ENCODE data around the gene FYB1.

The FYB1 gene

DNA sequence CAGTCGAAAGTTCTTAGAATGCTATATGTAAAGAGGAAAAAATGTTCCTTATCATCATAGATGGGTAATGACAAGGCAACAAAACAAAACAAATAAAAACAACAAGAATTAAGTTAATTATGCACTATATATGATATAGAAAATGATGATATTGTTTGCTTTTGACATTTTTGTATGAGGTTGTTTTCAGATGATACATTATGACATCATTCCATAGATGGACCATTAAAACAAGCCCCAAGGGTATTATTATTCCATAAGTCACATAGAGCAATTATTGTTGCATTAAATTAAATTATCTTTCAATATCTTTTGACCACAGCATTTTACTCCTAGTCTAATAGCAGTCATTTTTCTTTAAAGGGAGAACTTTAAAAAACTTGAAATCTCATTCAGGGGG is 88.6 kb downstream of the FYB1 start:
- H3K4me1 ChIP-seq (ENCODE audit: control insufficient read depth, insufficient read depth, low read length) = no peaks in the 10 kb centered on the region; the same call in 1 of the 2 replicates
- no peaks in the 10 kb centered on the region for H3K9me3 ChIP-seq (ENCODE audit: control insufficient read depth, insufficient read depth, low read depth, low read length)
- H3K4me3 ChIP-seq (ENCODE audit: low read depth, low read length) = no peak overlapping the region
- H3K9ac ChIP-seq (ENCODE audit: low read length) = no peak overlapping the region
- no peak overlapping the region for H3K27ac ChIP-seq (ENCODE audit: low read depth, low read length)
- H3K27me3 ChIP-seq (ENCODE audit: control insufficient read depth, insufficient read depth, low read length) = no peaks in the 10 kb centered on the region
- no peaks in the 10 kb centered on the region for H3K36me3 ChIP-seq (ENCODE audit: control insufficient read depth, insufficient read depth, low read length)

DNA sequence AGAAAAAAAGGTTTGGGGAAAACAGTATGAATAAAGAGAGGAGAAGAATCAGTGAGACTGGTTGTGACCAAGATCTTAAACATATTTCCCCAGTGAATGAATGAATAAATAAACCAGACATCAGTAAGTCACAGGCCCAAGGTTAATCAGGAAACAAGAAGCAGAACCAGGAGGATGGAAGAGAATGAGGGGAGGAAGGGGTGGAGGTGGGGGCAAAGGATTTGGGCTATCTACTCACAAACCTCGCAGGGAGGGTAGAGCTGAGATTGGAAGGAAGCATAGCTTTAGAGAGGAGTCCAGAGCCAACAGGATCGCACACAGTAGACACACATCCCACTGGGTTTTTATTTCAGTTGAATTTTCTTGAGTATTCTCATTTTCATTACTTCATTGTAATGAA is 97.4 kb downstream of the FYB1 start:
- Histone ChIP-seq H3K27ac (ENCODE audit: low read depth, low read length) (no peak overlapping the region), H3K4me1 (ENCODE audit: control insufficient read depth, insufficient read depth, low read length) (no peaks in the 10 kb centered on the region), H3K4me3 (ENCODE audit: low read depth, low read length) (no peak overlapping the region), H3K9me3 (ENCODE audit: control insufficient read depth, insufficient read depth, low read depth, low read length) (no peaks in the 10 kb centered on the region), H3K27me3 (ENCODE audit: control insufficient read depth, insufficient read depth, low read length) (no peaks in the 10 kb centered on the region), H3K36me3 (ENCODE audit: control insufficient read depth, insufficient read depth, low read length) (no peaks in the 10 kb centered on the region), H3K9ac (ENCODE audit: low read length) (no peak overlapping the region)

DNA sequence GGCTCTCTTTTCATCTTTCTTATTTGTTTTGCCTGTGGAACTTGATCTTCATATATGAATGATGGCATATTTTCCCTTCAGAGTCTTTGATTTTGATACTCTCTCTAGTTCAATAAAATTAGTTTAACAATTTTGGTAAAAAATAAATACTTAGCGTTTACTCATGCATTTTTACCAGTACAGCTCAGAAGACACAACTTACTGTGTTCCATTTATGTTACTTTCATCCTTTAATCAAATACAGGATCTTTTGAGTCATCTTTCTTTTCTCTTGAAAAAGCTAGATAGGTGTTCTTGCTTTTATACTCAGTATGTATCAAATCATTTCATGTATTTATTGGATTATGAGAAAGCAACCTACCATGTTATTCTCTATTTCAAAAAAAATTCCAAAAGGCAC is 98.0 kb downstream of the FYB1 start:
- no peaks in the 10 kb centered on the region for H3K9me3 ChIP-seq (ENCODE audit: control insufficient read depth, insufficient read depth, low read depth, low read length)
- no peak overlapping the region for H3K4me3 ChIP-seq (ENCODE audit: low read depth, low read length)
- H3K27ac ChIP-seq (ENCODE audit: low read depth, low read length) = no peak overlapping the region
- no peaks in the 10 kb centered on the region for H3K4me1 ChIP-seq (ENCODE audit: control insufficient read depth, insufficient read depth, low read length)
- no peak overlapping the region for H3K9ac ChIP-seq (ENCODE audit: low read length)
- H3K36me3 ChIP-seq (ENCODE audit: control insufficient read depth, insufficient read depth, low read length) = no peaks in the 10 kb centered on the region
- H3K27me3 ChIP-seq (ENCODE audit: control insufficient read depth, insufficient read depth, low read length) = no peaks in the 10 kb centered on the region

DNA sequence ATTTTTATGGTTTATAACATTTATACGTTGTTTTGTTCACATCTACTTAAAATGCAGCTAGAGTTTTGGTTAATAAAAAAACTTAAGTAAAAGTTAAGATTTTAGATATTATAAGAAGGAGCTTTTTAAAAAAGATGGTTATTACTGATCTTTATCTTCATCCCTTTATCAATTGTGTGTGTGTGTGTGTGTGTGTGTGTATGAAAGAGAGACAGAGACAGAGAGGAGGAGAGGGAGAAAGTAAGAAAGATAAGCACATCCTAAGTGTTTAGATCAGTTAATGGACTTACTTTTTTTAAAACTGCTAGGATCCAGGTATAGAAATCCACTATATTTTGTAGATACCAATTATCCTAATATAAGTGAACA is 99.3 kb downstream of the FYB1 start:
- H3K27me3 ChIP-seq (ENCODE audit: control insufficient read depth, insufficient read depth, low read length) = no peaks in the 10 kb centered on the region
- H3K4me1 ChIP-seq (ENCODE audit: control insufficient read depth, insufficient read depth, low read length) = no peaks in the 10 kb centered on the region
- H3K9ac ChIP-seq (ENCODE audit: low read length) = no peak overlapping the region
- no peaks in the 10 kb centered on the region for H3K9me3 ChIP-seq (ENCODE audit: control insufficient read depth, insufficient read depth, low read depth, low read length)
- no peak overlapping the region for H3K27ac ChIP-seq (ENCODE audit: low read depth, low read length)
- no peak overlapping the region for H3K4me3 ChIP-seq (ENCODE audit: low read depth, low read length)
- H3K36me3 ChIP-seq (ENCODE audit: control insufficient read depth, insufficient read depth, low read length) = no peaks in the 10 kb centered on the region

DNA sequence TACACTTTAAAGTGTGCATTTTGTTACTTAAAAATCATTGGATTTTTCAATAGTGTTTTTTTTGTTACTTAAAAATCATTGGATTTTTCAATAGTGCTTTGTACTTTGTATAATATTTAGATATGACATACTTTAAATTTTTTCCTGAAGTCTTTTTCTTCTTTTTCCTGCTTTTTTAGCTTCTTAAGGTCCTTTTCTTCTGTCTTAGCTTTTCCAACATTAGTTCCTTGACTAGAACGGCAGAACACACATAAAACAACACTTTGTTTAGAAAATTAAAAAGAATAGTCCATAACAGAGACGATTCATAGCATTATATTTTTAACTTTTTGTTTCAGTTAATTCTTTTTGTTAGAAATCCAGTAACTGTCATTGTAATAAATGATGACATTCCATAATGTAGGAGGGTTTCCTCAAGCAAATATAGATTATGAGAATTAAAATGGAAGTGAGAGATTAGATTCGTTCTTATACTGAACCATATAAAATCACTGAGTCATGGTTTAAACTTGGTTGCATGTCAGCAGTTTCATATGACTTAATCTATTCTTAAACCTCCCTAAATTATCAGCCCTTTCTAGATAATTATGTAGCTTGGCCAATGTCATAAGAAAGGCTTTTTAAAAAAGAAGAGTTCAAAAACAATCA is 99.8 kb downstream of the FYB1 start:
- H3K4me3 ChIP-seq (ENCODE audit: low read depth, low read length) = no peak overlapping the region
- H3K27me3 ChIP-seq (ENCODE audit: control insufficient read depth, insufficient read depth, low read length) = no peaks in the 10 kb centered on the region
- no peaks in the 10 kb centered on the region for H3K9me3 ChIP-seq (ENCODE audit: control insufficient read depth, insufficient read depth, low read depth, low read length)
- no peak overlapping the region for H3K9ac ChIP-seq (ENCODE audit: low read length)
- H3K4me1 ChIP-seq (ENCODE audit: control insufficient read depth, insufficient read depth, low read length) = no peaks in the 10 kb centered on the region
- H3K36me3 ChIP-seq (ENCODE audit: control insufficient read depth, insufficient read depth, low read length) = no peaks in the 10 kb centered on the region
- no peak overlapping the region for H3K27ac ChIP-seq (ENCODE audit: low read depth, low read length)

DNA sequence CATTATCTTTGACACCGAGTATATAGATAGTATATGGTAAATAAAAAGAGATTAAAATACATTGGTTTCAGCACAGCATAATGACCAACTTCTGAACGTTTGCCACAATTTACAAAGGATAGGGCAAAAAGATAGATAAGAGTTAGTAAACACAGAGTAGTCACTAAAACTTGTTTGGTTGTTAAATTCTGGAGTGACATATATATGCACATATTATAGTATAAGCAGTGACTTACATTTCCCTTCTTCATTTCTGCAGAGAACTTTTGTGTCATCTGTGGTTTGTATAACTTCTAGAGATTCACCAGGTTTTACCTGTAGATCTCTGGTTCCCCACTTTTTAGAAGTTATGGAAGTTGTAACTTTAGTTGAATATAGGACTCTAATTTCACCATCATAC is 100.7 kb downstream of the FYB1 start:
- H3K36me3 ChIP-seq (ENCODE audit: control insufficient read depth, insufficient read depth, low read length) = no peaks in the 10 kb centered on the region
- no peak overlapping the region for H3K27ac ChIP-seq (ENCODE audit: low read depth, low read length)
- no peak overlapping the region for H3K9ac ChIP-seq (ENCODE audit: low read length)
- H3K27me3 ChIP-seq (ENCODE audit: control insufficient read depth, insufficient read depth, low read length) = no peaks in the 10 kb centered on the region
- no peak overlapping the region for H3K4me3 ChIP-seq (ENCODE audit: low read depth, low read length)
- no peaks in the 10 kb centered on the region for H3K4me1 ChIP-seq (ENCODE audit: control insufficient read depth, insufficient read depth, low read length)
- no peaks in the 10 kb centered on the region for H3K9me3 ChIP-seq (ENCODE audit: control insufficient read depth, insufficient read depth, low read depth, low read length)

DNA sequence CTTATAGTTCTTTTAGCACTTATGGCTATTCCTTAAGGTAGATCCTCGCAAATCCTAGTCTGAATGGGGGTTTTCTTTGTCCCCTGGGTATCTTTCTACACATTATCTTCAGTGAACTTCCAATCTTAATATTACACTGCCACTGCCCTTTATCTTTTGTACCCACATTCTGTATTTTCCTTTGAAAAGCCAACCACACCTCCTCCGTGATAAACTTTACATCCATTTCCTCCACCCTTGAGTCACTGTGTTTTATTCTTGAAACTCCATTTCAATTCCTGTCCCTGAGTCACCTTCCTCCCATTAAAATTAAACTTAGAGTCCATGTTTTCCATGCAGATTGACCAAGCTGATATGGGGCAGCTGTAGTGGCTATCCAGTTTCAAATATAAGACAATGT is 102.0 kb downstream of the FYB1 start:
- no peak overlapping the region for H3K27ac ChIP-seq (ENCODE audit: low read depth, low read length)
- H3K27me3 ChIP-seq (ENCODE audit: control insufficient read depth, insufficient read depth, low read length) = no peaks in the 10 kb centered on the region
- H3K4me3 ChIP-seq (ENCODE audit: low read depth, low read length) = no peak overlapping the region
- no peak overlapping the region for H3K9ac ChIP-seq (ENCODE audit: low read length)
- no peaks in the 10 kb centered on the region for H3K9me3 ChIP-seq (ENCODE audit: control insufficient read depth, insufficient read depth, low read depth, low read length)
- H3K4me1 ChIP-seq (ENCODE audit: control insufficient read depth, insufficient read depth, low read length) = no peaks in the 10 kb centered on the region
- H3K36me3 ChIP-seq (ENCODE audit: control insufficient read depth, insufficient read depth, low read length) = no peaks in the 10 kb centered on the region

DNA sequence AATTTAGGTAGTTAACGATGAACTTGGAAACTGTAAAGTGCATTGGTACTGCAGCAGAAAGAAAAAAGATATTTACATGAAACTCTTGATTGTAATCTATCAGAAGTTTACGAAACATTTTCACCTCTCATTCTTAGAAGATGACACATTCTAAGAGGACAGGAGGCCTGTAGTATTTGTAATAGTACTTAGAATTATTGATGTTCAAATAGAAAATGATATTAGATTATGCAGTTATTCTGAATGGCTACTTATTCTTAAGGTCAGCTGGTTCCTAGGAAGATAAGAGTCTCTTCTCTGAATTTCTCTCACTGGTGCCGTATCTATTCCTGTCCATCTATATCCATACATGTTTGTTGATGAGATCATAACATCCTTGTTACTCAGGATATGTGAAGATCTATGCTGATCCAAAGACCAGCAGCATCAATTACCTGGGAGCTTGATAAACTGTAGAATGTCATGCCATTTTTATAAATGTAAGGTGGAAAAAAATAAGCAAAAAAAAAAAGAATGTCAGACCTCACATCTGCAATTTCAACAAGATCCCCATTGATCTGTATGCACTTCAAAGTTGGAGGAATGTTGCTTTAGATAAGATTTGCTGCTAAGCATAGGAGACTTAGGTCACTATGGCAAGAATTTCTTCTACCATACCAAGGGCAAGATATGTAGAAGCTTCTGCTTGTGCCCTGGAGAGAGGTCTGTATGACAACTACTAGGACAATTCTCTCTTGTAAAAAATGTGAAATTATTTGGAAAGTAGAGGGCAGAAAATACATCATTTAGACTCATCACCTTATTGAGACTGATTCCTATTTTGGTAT is 102.8 kb downstream of the FYB1 start:
- no peaks in the 10 kb centered on the region for H3K9me3 ChIP-seq (ENCODE audit: control insufficient read depth, insufficient read depth, low read depth, low read length)
- no peaks in the 10 kb centered on the region for H3K36me3 ChIP-seq (ENCODE audit: control insufficient read depth, insufficient read depth, low read length)
- no peaks in the 10 kb centered on the region for H3K27me3 ChIP-seq (ENCODE audit: control insufficient read depth, insufficient read depth, low read length)
- no peaks in the 10 kb centered on the region for H3K4me1 ChIP-seq (ENCODE audit: control insufficient read depth, insufficient read depth, low read length)
- H3K4me3 ChIP-seq (ENCODE audit: low read depth, low read length) = no peak overlapping the region
- no peak overlapping the region for H3K9ac ChIP-seq (ENCODE audit: low read length)
- H3K27ac ChIP-seq (ENCODE audit: low read depth, low read length) = no peak overlapping the region

DNA sequence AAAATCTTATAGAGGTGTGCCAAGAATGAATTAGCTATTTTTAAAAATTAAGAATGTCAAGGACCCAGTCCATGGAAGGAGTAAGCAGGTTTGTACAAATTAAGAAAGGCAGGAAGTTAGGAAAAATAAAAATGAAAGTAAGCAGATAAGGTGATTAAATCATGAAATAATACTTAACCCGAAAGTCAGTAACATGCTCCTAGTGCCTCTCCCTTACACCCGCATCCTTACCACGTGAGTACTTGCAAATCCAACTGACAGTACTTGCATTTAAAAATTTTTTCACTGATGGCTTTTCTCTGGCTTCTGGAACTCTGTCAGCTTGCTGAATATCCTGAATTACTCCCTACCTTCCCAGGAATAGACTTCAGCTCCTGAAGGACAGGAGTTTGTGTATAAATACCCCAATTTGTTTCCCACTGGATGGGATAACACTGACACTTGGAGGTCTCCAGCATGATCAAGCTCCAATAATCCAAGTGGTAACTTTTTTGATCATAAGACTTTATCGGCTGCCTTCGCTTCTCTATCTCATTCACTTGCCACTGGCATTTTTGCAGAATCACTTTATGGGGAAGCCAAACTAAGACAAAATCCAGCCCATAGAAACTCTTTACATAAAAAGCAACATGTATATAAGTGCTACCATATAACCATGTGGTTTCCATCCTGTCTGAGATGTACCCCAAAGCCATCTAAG is 103.6 kb downstream of the FYB1 start:
- H3K36me3 ChIP-seq (ENCODE audit: control insufficient read depth, insufficient read depth, low read length) = no peaks in the 10 kb centered on the region

DNA sequence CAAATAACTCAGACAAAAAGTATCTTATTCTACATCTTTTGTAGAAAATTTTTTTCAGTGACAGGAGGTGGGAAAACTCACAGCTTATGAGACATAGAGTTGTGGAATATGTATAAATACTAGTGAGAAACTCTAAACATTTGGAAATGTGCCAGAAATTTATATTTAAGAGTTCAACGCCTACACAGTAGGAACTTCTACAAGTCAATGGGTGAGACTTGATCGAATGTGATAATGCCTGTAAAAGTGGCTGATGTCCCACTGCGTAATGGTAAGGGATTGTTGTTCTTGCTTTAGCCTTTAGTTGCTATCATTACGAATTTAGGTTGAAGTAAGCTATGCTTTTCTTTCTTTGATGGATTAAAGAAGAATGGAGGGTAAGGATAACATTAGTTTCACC is 105.2 kb downstream of the FYB1 start:
- no peak overlapping the region for H3K4me3 ChIP-seq (ENCODE audit: low read depth, low read length)
- H3K4me1 ChIP-seq (ENCODE audit: control insufficient read depth, insufficient read depth, low read length) = no peaks in the 10 kb centered on the region
- no peak overlapping the region for H3K9ac ChIP-seq (ENCODE audit: low read length)
- no peak overlapping the region for H3K27ac ChIP-seq (ENCODE audit: low read depth, low read length)
- no peaks in the 10 kb centered on the region for H3K9me3 ChIP-seq (ENCODE audit: control insufficient read depth, insufficient read depth, low read depth, low read length)
- H3K36me3 ChIP-seq (ENCODE audit: control insufficient read depth, insufficient read depth, low read length) = no peaks in the 10 kb centered on the region
- no peaks in the 10 kb centered on the region for H3K27me3 ChIP-seq (ENCODE audit: control insufficient read depth, insufficient read depth, low read length)

More for the DNA sequence above, 103.6 kb downstream of the FYB1 start:
- Histone ChIP-seq H3K9me3 (ENCODE audit: control insufficient read depth, insufficient read depth, low read depth, low read length) (no peaks in the 10 kb centered on the region), H3K9ac (ENCODE audit: low read length) (no peak overlapping the region), H3K27me3 (ENCODE audit: control insufficient read depth, insufficient read depth, low read length) (no peaks in the 10 kb centered on the region), H3K4me3 (ENCODE audit: low read depth, low read length) (no peak overlapping the region), H3K27ac (ENCODE audit: low read depth, low read length) (no peak overlapping the region), H3K4me1 (ENCODE audit: control insufficient read depth, insufficient read depth, low read length) (no peaks in the 10 kb centered on the region)

DNA sequence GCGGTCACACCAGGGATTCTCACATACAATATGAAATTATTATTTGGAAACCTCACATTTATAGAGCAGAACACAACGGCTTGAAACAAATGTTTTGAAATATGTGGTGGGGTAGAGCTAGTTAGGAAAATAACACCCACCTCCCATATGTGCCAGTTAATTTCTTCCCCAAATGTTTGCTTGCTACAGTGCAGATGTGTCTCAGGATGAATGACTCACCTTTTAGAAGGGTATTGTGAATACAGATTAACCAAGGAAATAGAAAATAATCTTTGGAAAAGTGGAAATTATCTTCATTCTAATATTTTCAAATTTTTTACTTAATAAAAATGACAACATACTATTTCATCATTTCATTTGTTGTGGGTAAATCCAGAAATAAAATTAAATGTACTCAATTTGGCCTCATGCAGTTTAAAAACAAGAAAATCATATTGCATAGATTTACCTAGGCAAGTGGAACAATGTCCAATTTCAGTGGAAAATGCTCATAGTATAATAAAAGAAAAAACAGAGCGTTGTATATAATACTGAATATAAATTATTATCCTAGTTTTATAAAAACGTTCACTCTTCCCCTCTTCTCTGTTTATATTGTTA is 105.9 kb downstream of the FYB1 start:
- Histone ChIP-seq H3K36me3 (ENCODE audit: control insufficient read depth, insufficient read depth, low read length) (no peaks in the 10 kb centered on the region), H3K4me3 (ENCODE audit: low read depth, low read length) (no peak overlapping the region), H3K27me3 (ENCODE audit: control insufficient read depth, insufficient read depth, low read length) (no peaks in the 10 kb centered on the region), H3K4me1 (ENCODE audit: control insufficient read depth, insufficient read depth, low read length) (no peaks in the 10 kb centered on the region), H3K27ac (ENCODE audit: low read depth, low read length) (no peak overlapping the region), H3K9ac (ENCODE audit: low read length) (no peak overlapping the region), H3K9me3 (ENCODE audit: control insufficient read depth, insufficient read depth, low read depth, low read length) (no peaks in the 10 kb centered on the region)

Measured in HUES6 (cell line).